GM19328 (cell line): ENCODE measurements around the gene PPP1R8.
"Not testable (repeated sequence)": the region's sequence is repeated elsewhere in the genome, so short reads cannot be mapped to it uniquely, and the experiment has no call there.

Experiments used
- ATAC-seq: cut with Tn5 transposase; IDR thresholded peaks from one replicate; pipeline ENCODE4 v1.9.1; 2021; ENCODE audit warnings: mild to moderate bottlenecking, moderate library complexity; ENCODE audit not compliant: unreplicated experiment

PPP1R8 gene

GRCh38 chr1:27868932-27869718 lies 38.5 kb downstream of the PPP1R8 start:
- no peak for ATAC-seq

GRCh38 chr1:27869719-27870085 lies 39.1 kb downstream of the PPP1R8 start:
- no peak for ATAC-seq

- not testable (repeated sequence) for ATAC-seq
Measured at GRCh38 chr1:27871076-27871475, 40.5 kb downstream of the PPP1R8 start.

GRCh38 chr1:27872059-27872801 lies 41.6 kb downstream of the PPP1R8 start, which contains the start of gene THEMIS2:
TSS of gene THEMIS2 (plus strand) at chr1:27872544. CDS start at chr1:27872572, 28 bp downstream.
- ATAC-seq: no peak

GRCh38 chr1:27872802-27873551 lies 42.4 kb downstream of the PPP1R8 start:
- no peak for ATAC-seq

GRCh38 chr1:27873671-27874384 lies 43.2 kb downstream of the PPP1R8 start:
- ATAC-seq: no peak

- no peak for ATAC-seq
Measured at GRCh38 chr1:27876341-27877114, 45.9 kb downstream of the PPP1R8 start.

- ATAC-seq: no peak
Measured at GRCh38 chr1:27877115-27877416, 46.5 kb downstream of the PPP1R8 start.

GRCh38 chr1:27878039-27878438 lies 47.5 kb downstream of the PPP1R8 start:
- no peak for ATAC-seq

GRCh38 chr1:27878787-27879335 lies 48.3 kb downstream of the PPP1R8 start:
- ATAC-seq: no peak

GRCh38 chr1:27879374-27880082 lies 48.9 kb downstream of the PPP1R8 start:
- no peak for ATAC-seq

- ATAC-seq: no peak
Measured at GRCh38 chr1:27882543-27882903, 51.9 kb downstream of the PPP1R8 start.

- ATAC-seq: no peak
Measured at GRCh38 chr1:27883536-27883935, 53.0 kb downstream of the PPP1R8 start.

GRCh38 chr1:27884006-27884954 lies 53.7 kb downstream of the PPP1R8 start:
- no peak for ATAC-seq

GRCh38 chr1:27885114-27885528 lies 54.5 kb downstream of the PPP1R8 start:
- no peak for ATAC-seq

GRCh38 chr1:27885621-27886352 lies 55.2 kb downstream of the PPP1R8 start:
- no peak for ATAC-seq

- ATAC-seq: no peak
Measured at GRCh38 chr1:27886353-27886679, 55.7 kb downstream of the PPP1R8 start.

GRCh38 chr1:27886744-27887143 lies 56.2 kb downstream of the PPP1R8 start:
- ATAC-seq: no peak
